ENCODE data around the gene GIN1.

The GIN1 gene

GRCh38 chr5:103138202-103138690, 18.3 kb upstream of the GIN1 start:
- DNase-seq (ENCODE audit: low read depth, low spot score) = no peak
- in situ Hi-C loops (cut with HindIII; ENCODE audit: low sequenced_read_pairs) = no loop called here
- no peak overlapping the region for H3K4me3 ChIP-seq (ENCODE audit: low read depth, low read length)
- TF ChIP-seq CTCF (IDR thresholded peaks at IDR 0.05; ENCODE audit: low read depth, low read length) = no peak

GRCh38 chr5:103135461-103135860, 15.5 kb upstream of the GIN1 start:
- no peak for TF ChIP-seq CTCF (IDR thresholded peaks at IDR 0.05; ENCODE audit: low read depth, low read length)
- no peak overlapping the region for H3K4me3 ChIP-seq (ENCODE audit: low read depth, low read length)
- DNase-seq (ENCODE audit: low read depth, low spot score) = no peak
- in situ Hi-C loops (cut with HindIII; ENCODE audit: low sequenced_read_pairs) = no loop called here

GRCh38 chr5:103133231-103133630, 13.3 kb upstream of the GIN1 start:
- TF ChIP-seq CTCF (IDR thresholded peaks at IDR 0.05; ENCODE audit: low read depth, low read length) = no peak
- H3K4me3 ChIP-seq (ENCODE audit: low read depth, low read length) = no peak overlapping the region
- in situ Hi-C loops (cut with HindIII; ENCODE audit: low sequenced_read_pairs) = no loop called here
- DNase-seq (ENCODE audit: low read depth, low spot score) = no peak

- no peak for TF ChIP-seq CTCF (IDR thresholded peaks at IDR 0.05; ENCODE audit: low read depth, low read length)
- in situ Hi-C loops (cut with HindIII; ENCODE audit: low sequenced_read_pairs) = no loop called here
- no peak overlapping the region for H3K4me3 ChIP-seq (ENCODE audit: low read depth, low read length)
- no peak for DNase-seq (ENCODE audit: low read depth, low spot score)
Measured at GRCh38 chr5:103132684-103133083, 12.7 kb upstream of the GIN1 start.

- in situ Hi-C loops (cut with HindIII; ENCODE audit: low sequenced_read_pairs) = no loop called here
- H3K4me3 ChIP-seq (ENCODE audit: low read depth, low read length) = no peak overlapping the region
- no peak for TF ChIP-seq CTCF (IDR thresholded peaks at IDR 0.05; ENCODE audit: low read depth, low read length)
- no peak for DNase-seq (ENCODE audit: low read depth, low spot score)
Measured at GRCh38 chr5:103128202-103128601, 8.3 kb upstream of the GIN1 start.

- in situ Hi-C loops (cut with HindIII; ENCODE audit: low sequenced_read_pairs) = no loop called here
Measured at GRCh38 chr5:103127292-103127817, 7.4 kb upstream of the GIN1 start.

More at GRCh38 chr5:103127292-103127817, 7.4 kb upstream of the GIN1 start:
- no peak for TF ChIP-seq CTCF (IDR thresholded peaks at IDR 0.05; ENCODE audit: low read depth, low read length)
- H3K4me3 ChIP-seq (ENCODE audit: low read depth, low read length) = no peak overlapping the region
- DNase-seq (ENCODE audit: low read depth, low spot score) = no peak

Measured in astrocyte of the spinal cord (primary cell).